ENCODE results near the gene TSPAN9. TPM values are rescaled to one million over a fixed set of nuclear protein-coding genes. Genes with fewer than 3 reads are reported as not detected.

The TSPAN9 gene
- total RNA-seq, 1 donor from 2014 or later = 0.48 TPM

DNA sequence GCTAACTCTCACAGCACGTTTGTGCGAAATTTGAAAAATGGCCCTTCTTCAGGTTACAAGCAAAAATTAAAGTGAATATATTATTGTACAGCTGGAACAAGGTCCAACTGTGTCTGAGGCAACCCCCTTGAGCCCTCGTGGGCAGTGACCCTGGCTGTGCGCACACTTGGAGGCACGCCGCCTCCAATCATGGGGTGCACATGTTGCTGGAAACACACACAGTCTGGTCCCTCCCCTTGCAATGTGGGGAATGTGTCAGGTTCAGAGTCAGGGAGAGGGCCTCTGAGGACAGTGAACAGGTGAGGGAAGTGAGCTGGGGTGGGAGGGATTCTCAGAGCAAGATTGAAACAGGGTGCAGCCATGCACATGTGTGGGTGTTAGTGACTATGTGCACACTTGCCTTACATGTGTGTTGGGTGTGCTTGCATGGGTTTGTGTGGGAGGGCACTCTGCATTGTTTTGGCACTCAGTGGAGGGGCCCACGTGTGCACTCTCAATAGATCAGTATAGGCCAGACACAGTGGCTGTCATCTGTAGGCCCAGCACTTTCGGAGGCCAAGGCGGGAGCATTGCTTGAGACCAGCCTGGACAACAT, 9.6 kb downstream of the TSPAN9 start:
- H3K4me1 Mint-ChIP-seq (ENCODE audit: low read depth) = no peaks in the 10 kb centered on the region
- no peak for DNase-seq (ENCODE audit: low spot score)
- intact Hi-C loops (cut with micrococcal nuclease) = no loop called here
- no peaks in the 10 kb centered on the region for H3K36me3 Mint-ChIP-seq (ENCODE audit: low read depth)
- no peak overlapping the region for H3K4me3 Mint-ChIP-seq (ENCODE audit: low read depth)
- no peaks in the 10 kb centered on the region for H3K9me3 Mint-ChIP-seq
- H3K27me3 Mint-ChIP-seq (ENCODE audit: low read depth) = peaks cover 2% of the 10 kb centered on the region
- H3K27ac Mint-ChIP-seq = no peak overlapping the region

DNA sequence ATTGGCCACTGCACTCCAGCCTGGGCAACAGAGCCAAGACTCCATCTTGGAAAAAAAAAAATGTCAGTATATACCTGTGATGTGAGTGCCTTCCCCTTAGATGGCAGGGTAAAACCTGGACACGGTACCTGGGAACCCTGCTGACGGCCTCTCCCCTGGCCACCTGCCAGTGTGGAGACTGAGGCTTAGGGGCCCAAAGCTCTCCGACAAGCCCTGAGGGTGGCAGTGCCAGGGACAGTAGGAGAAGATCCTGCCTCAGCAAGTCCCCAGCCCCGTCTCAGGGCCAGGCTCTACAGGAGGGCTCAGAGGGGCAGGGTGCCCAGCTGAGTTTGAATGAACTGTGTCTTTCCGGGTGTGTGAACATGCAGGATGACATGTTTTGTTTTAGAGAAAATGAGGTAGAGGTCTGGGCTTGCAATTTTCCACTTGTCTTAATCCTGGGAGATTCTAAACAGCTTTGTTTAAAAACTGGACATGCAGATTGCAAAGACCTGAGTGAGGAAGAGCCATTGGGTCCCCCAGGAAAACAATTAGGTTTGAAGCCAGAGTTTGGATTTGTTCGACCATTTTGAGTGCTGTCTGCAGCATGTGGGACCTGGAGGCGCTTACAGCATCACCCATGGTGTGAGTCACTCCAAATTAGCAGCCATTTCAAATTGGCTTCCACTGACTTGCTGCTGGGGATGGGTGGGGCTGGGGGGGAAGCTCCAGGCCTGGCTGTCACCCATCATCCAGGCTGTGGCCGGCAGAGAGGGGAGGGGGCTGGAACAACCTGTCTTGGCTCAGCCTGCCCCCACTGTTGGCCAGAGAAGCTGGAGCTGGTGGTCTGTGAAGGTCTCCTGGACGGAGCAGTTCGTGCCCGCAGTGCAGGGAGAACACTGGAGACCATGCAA, 10.8 kb downstream of the TSPAN9 start:
- intact Hi-C loops (cut with micrococcal nuclease) = no loop called here
- Mint-ChIP-seq H3K27ac (no peak overlapping the region), H3K36me3 (ENCODE audit: low read depth) (no peaks in the 10 kb centered on the region), H3K27me3 (ENCODE audit: low read depth) (peaks cover 2% of the 10 kb centered on the region), H3K4me3 (ENCODE audit: low read depth) (no peak overlapping the region), H3K4me1 (ENCODE audit: low read depth) (no peaks in the 10 kb centered on the region), H3K9me3 (no peaks in the 10 kb centered on the region)
- no peak for DNase-seq (ENCODE audit: low spot score)

DNA sequence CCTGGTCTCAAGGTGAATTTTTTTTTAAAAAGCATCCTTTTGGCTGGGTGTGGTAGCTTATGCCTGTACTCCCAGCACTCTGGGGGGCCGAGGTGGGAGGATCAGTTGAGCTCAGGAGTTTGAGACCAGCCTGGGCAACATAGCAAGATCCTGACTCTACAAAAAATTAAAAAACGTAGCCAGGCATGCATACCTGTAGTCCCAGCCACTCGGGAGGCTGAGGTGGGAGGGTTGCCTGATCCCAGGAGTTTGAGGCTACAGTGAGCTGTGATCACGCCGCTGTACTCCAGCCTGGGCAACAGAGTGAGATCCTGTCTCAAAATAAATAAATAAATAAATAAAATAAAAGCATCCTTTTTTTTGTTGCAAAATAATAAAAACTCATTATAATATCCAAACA, 12.4 kb downstream of the TSPAN9 start:
- intact Hi-C loops (cut with micrococcal nuclease) = no loop called here
- peaks cover 2% of the 10 kb centered on the region for H3K27me3 Mint-ChIP-seq (ENCODE audit: low read depth)
- no peaks in the 10 kb centered on the region for H3K9me3 Mint-ChIP-seq
- no peaks in the 10 kb centered on the region for H3K36me3 Mint-ChIP-seq (ENCODE audit: low read depth)
- no peak overlapping the region for H3K4me3 Mint-ChIP-seq (ENCODE audit: low read depth)
- H3K27ac Mint-ChIP-seq = no peak overlapping the region
- no peak for DNase-seq (ENCODE audit: low spot score)
- H3K4me1 Mint-ChIP-seq (ENCODE audit: low read depth) = no peaks in the 10 kb centered on the region

DNA sequence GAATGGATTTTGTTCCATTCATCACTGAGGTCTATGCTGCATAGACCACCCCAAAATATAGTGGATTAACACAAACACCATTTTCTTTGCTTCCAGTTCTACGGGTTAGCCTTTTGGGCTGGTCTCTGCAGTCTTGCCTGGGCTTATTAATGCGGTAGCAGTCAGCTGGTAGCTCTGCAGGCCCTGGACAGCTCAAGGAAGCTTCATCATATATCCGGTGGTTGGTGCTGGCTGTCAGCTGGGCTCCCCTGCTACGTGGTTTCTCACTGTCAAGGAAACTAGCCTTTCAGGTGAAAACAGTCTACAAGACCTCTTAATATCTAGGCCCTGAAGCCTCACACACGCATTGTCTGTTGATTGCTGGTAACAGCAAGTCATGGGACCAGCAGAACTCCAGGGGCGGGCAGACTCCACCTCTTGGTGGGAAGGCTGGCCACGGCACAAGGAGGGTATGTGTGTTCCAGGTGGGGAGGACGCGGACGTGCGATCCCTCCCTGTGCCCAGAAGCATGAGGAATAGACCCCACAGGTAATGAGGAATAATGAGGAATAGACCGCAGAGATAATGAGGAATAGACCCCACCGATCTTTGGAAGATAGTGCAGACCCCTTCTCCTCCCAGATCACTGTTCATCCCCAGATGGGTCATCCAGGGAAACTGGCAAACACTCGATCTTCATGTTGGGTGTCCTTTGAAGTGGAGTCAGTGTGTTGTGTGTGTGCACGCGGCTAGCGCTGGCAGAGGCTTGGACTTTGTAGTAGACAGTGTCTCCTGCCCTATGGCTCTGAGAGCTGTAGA, 13.3 kb downstream of the TSPAN9 start:
- no peak for DNase-seq (ENCODE audit: low spot score)
- Mint-ChIP-seq H3K27me3 (ENCODE audit: low read depth) (peaks cover 2% of the 10 kb centered on the region), H3K9me3 (no peaks in the 10 kb centered on the region), H3K36me3 (ENCODE audit: low read depth) (no peaks in the 10 kb centered on the region), H3K4me3 (ENCODE audit: low read depth) (no peak overlapping the region), H3K27ac (no peak overlapping the region), H3K4me1 (ENCODE audit: low read depth) (no peaks in the 10 kb centered on the region)
- intact Hi-C loops (cut with micrococcal nuclease) = no loop called here

DNA sequence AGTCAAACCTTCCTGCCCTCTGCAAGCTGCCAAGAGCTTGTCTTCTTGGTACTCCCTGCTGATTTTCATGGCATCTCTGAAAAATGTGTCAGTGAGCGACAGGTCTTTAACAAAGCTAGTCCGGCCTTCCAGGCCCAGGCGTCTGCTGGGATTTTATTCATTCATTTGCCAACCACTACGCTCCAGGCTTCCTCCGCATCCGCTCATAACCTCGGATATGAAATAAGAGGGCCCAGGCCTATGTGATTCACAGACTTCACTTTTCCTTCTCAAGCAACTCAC, 13.8 kb downstream of the TSPAN9 start:
- no peaks in the 10 kb centered on the region for H3K36me3 Mint-ChIP-seq (ENCODE audit: low read depth)
- H3K9me3 Mint-ChIP-seq = no peaks in the 10 kb centered on the region
- no peak for DNase-seq (ENCODE audit: low spot score)
- H3K4me3 Mint-ChIP-seq (ENCODE audit: low read depth) = no peak overlapping the region
- peaks cover 2% of the 10 kb centered on the region for H3K27me3 Mint-ChIP-seq (ENCODE audit: low read depth)
- intact Hi-C loops (cut with micrococcal nuclease) = no loop called here
- no peak overlapping the region for H3K27ac Mint-ChIP-seq
- no peaks in the 10 kb centered on the region for H3K4me1 Mint-ChIP-seq (ENCODE audit: low read depth)

DNA sequence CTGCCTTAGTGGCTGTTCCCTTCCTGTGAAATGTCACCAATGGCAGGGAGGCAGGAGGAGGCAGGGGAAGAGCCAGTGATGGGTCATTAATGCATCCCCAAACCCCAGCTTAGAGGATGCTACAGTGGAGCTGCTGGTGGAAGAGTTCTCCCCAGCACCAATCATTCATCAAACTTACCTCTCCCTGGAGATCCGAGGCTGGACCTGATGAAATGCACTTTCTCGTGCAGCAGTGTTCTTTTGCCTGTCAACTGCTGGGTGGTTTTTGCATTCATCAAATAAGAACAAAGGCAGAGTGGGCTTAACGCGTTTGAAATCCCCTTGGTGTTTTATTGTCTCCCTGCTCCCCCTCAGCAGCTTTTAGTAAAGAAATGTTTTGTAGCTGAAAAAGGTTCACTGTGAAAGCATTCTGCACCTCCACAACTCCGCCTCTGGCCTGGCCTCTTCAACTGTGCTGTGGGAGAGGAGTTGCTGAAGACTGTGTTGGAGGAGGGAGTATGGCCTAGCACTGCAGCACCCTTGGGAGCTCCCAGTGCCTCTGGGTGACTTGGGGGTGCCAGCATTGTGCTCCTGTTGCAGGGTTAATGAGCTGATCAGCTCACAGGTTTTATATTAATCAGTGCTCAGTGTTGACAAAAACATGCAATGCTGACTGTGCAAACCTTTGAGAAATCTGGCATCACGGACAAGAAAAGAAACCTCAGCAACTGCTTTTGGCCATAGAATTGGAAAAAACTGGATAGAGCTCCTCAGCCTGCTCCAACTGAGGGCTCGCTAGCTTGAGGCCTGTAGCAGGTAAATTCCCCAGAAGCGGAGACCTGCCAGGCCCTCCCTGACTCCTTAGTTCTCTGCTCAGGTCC, 14.4 kb downstream of the TSPAN9 start:
- H3K9me3 Mint-ChIP-seq = no peaks in the 10 kb centered on the region
- no peak overlapping the region for H3K4me3 Mint-ChIP-seq (ENCODE audit: low read depth)
- no peaks in the 10 kb centered on the region for H3K4me1 Mint-ChIP-seq (ENCODE audit: low read depth)
- H3K27ac Mint-ChIP-seq = no peak overlapping the region
- DNase-seq (ENCODE audit: low spot score) = no peak
- peaks cover 2% of the 10 kb centered on the region for H3K27me3 Mint-ChIP-seq (ENCODE audit: low read depth)
- H3K36me3 Mint-ChIP-seq (ENCODE audit: low read depth) = no peaks in the 10 kb centered on the region
- intact Hi-C loops (cut with micrococcal nuclease) = no loop called here

DNA sequence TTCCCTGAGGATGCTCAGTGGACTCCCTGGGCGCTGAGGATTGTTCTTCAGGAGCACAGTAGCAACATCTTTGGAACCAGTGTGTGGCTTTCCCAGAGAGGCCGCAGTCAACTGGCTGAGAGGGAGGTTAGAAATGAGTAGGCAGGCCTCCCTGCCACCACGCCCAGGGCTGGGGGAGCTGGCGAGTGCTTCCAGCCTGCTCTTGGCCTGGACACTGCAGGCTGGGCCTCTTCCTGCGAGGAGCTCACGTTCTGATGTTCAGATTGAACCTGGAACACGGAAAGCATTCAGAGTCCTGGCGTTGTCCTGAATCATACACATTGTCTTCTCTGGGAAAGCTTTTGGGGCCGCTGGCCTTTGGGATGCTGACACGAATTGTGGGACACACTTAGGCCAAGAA, 15.6 kb downstream of the TSPAN9 start:
- Mint-ChIP-seq H3K4me3 (ENCODE audit: low read depth) (no peak overlapping the region), H3K27me3 (ENCODE audit: low read depth) (peaks cover 2% of the 10 kb centered on the region), H3K4me1 (ENCODE audit: low read depth) (no peaks in the 10 kb centered on the region), H3K27ac (no peak overlapping the region), H3K36me3 (ENCODE audit: low read depth) (no peaks in the 10 kb centered on the region), H3K9me3 (no peaks in the 10 kb centered on the region)
- intact Hi-C loops (cut with micrococcal nuclease) = no loop called here
- DNase-seq (ENCODE audit: low spot score) = no peak

DNA sequence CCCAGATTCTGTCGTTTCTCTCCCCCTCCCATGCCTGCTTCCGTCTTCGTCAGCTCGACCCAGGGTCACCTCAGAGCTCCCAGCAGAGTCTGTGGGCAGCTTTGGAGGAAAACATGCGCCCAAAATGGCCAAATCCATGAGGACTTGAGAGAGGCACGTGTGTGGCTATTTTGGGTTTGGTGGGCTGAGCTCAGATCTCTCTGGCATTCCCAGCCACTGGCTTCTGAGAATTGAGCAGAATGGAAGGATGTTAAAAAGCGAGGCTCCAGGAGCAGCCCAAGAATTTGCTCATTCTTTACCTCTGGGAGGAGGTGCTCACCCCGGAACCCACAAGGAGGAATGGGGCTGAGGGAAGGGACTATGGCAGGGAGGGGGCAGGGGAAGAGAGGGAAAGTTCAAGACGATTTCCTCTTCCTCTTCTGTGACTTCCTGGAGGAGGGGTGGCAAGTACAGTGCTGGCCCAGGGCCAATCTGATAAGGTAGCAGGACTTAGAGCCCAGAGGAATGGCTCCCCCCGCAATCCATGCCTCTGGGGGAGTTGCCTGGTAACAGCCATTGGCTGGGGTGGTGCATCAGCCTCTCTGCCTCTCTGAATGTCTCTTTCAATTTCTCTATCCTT, 20.1 kb downstream of the TSPAN9 start:
- DNase-seq (ENCODE audit: low spot score) = no peak
- Mint-ChIP-seq H3K4me1 (ENCODE audit: low read depth) (no peaks in the 10 kb centered on the region), H3K27me3 (ENCODE audit: low read depth) (no peaks in the 10 kb centered on the region), H3K9me3 (peaks cover 18% of the 10 kb centered on the region), H3K27ac (no peak overlapping the region), H3K36me3 (ENCODE audit: low read depth) (no peaks in the 10 kb centered on the region), H3K4me3 (ENCODE audit: low read depth) (no peak overlapping the region)
- intact Hi-C loops (cut with micrococcal nuclease) = no loop called here

DNA sequence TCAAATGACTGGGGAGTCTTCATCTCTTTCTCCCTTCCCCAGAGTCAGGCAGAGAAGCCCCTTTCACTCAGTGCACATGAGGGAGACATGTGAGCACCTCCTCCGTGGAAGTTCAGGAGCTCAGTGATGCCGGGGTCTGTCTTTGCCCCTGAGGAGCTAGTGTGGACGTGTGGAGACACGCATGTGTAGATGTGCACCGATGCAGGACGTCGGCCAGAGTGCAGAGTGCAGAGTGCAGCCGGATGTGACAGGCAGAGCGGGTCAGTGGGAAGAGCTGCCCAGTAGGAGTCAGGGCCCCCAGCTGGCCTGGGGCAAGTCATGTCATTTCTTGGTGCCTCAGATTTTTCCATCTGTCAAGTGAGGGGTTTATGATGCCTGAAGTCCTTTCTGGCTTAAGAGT, 20.7 kb downstream of the TSPAN9 start:
- H3K4me1 Mint-ChIP-seq (ENCODE audit: low read depth) = no peaks in the 10 kb centered on the region
- H3K9me3 Mint-ChIP-seq = peaks cover 18% of the 10 kb centered on the region
- no peak overlapping the region for H3K27ac Mint-ChIP-seq
- intact Hi-C loops (cut with micrococcal nuclease) = no loop called here
- H3K36me3 Mint-ChIP-seq (ENCODE audit: low read depth) = no peaks in the 10 kb centered on the region
- H3K27me3 Mint-ChIP-seq (ENCODE audit: low read depth) = no peaks in the 10 kb centered on the region
- no peak for DNase-seq (ENCODE audit: low spot score)
- no peak overlapping the region for H3K4me3 Mint-ChIP-seq (ENCODE audit: low read depth)

DNA sequence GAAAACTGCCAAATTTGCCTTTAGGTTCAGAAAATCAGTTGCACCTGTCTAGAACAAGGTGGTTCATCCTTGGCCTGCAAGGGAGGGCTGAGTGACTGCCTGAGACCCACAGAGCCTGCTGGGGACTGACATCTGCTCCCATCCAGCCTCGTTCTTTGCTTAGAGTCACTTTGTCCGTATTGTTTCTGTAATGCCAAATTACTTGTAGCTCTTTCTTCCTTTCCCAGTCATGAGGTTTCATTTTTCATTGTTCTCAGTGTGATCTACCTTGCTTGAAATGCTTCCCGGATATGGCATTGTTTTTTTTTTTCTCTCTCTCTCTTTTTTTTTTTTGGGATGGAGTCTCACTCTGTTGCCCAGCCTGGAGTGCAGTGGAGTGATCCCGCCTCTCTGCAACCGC, 21.3 kb downstream of the TSPAN9 start:
- no peaks in the 10 kb centered on the region for H3K4me1 Mint-ChIP-seq (ENCODE audit: low read depth)
- DNase-seq (ENCODE audit: low spot score) = no peak
- H3K4me3 Mint-ChIP-seq (ENCODE audit: low read depth) = no peak overlapping the region
- no peak overlapping the region for H3K27ac Mint-ChIP-seq
- H3K36me3 Mint-ChIP-seq (ENCODE audit: low read depth) = no peaks in the 10 kb centered on the region
- peaks cover 18% of the 10 kb centered on the region for H3K9me3 Mint-ChIP-seq
- intact Hi-C loops (cut with micrococcal nuclease) = no loop called here
- no peaks in the 10 kb centered on the region for H3K27me3 Mint-ChIP-seq (ENCODE audit: low read depth)

DNA sequence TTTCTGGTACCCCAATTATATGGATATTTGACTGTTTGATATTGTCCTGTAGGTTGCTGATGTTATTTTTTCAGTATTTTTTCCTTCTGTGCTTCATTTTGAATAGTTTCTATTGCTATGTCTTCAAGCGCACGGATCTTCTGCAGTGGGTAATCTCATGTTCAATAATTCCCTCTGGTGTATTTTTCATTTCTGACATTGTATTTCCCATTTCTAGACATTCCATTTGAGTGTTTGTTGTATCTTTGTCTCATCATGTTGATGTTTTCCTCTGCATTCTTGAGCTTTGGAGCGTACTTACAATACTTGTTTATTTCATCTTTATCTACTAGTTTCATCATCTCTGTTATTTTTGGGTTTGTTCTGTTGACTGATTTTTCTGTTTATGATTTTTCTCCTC, 22.0 kb downstream of the TSPAN9 start:
- no peak for DNase-seq (ENCODE audit: low spot score)
- intact Hi-C loops (cut with micrococcal nuclease) = no loop called here
- no peak overlapping the region for H3K4me3 Mint-ChIP-seq (ENCODE audit: low read depth)

DNA sequence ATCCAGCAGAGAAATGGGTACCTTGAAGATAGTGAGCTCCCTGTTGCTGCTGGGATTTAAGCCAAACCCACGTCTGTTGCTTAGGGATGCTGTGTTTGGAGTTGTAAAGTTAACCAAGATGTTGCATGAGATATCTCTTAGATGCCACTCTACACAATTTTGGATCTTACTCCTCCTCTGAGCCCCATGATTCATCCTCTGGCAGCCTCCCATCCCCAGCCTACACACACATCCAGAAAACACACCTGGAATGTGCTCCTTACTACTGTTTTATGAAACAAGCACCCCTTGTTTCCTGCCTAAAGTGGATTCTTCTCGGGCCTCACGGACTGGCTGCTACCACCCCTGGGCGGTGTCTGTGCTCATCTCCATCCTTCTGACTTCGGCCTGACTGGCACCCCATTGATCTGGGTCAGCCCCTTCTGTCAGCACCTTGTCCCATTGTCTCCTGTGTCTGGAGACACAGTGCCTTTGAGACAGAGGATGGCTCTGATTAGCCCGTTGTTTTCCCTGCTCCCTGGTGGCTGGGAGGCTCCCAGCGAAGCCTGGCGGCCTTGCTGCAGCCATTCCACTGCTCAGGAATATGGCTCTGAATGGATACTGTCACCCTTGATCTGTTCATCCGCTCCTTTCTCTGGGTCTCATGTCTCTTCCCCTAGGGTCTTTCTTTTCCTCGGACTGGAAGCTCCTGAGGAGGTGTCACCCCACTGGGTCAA, 24.3 kb downstream of the TSPAN9 start:
- Mint-ChIP-seq H3K9me3 (peaks cover 18% of the 10 kb centered on the region), H3K36me3 (ENCODE audit: low read depth) (no peaks in the 10 kb centered on the region)
- intact Hi-C loops (cut with micrococcal nuclease) = no loop called here

More for the DNA sequence above, 22.0 kb downstream of the TSPAN9 start:
- Mint-ChIP-seq H3K27ac (no peak overlapping the region), H3K9me3 (peaks cover 18% of the 10 kb centered on the region), H3K27me3 (ENCODE audit: low read depth) (no peaks in the 10 kb centered on the region), H3K36me3 (ENCODE audit: low read depth) (no peaks in the 10 kb centered on the region), H3K4me1 (ENCODE audit: low read depth) (no peaks in the 10 kb centered on the region)

More for the DNA sequence above, 24.3 kb downstream of the TSPAN9 start:
- no peak for DNase-seq (ENCODE audit: low spot score)
- Mint-ChIP-seq H3K4me3 (ENCODE audit: low read depth) (no peak overlapping the region), H3K4me1 (ENCODE audit: low read depth) (no peaks in the 10 kb centered on the region), H3K27ac (no peak overlapping the region), H3K27me3 (ENCODE audit: low read depth) (no peaks in the 10 kb centered on the region)
